ENCODE data around the gene NLGN1.
"Not testable (repeated sequence)": the region's sequence is repeated elsewhere in the genome, so short reads cannot be mapped to it uniquely, and the experiment has no call there.

The NLGN1 gene

GRCh38 chr3:174208161-174208560 is 810.6 kb downstream of the NLGN1 start:
- no peaks in the 10 kb centered on the region for H3K36me3 ChIP-seq (ENCODE audit: control insufficient read depth, insufficient read depth, low read length)
- WGBS, 2 experiments: 80 to 100% methylated on average over 1 of the region's 2 CpGs
- peaks cover 5% of the 10 kb centered on the region for H3K4me1 ChIP-seq (ENCODE audit: control insufficient read depth, insufficient read depth, low read length)
- H3K27ac ChIP-seq (ENCODE audit: insufficient read depth, low read depth, low read length, poor library complexity, severe bottlenecking): no peak overlapping the region
- H3K9me3 ChIP-seq (ENCODE audit: control insufficient read depth, low read length): no peaks in the 10 kb centered on the region
- no peaks in the 10 kb centered on the region for H3K27me3 ChIP-seq (ENCODE audit: control insufficient read depth, insufficient read depth, low read length, poor library complexity, severe bottlenecking)
- no peak overlapping the region for H3K4me3 ChIP-seq (ENCODE audit: insufficient read depth, low read depth, low read length)

DNA sequence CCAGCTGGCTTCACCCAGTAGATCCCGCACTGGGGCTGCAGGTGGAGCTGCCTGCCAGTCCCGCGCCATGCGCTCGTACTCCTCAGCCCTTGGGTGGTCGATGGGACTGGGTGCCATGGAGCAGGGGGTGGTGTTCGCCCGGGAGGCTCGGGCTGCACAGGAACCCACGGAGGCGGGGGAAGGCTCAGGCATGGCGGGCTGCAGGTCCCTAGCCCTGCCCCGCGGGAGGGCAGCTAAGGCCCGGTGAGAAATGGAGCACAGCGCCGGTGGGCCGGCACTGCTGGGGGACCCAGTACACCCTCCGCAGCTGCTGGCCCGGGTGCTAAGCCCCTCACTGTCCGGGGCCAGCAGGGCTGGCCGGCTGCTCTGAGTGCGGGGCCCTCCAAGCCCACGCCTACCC is 814.4 kb downstream of the NLGN1 start:
- not testable (repeated sequence) for H3K9me3 ChIP-seq (ENCODE audit: control insufficient read depth, low read length); H3K36me3 ChIP-seq (ENCODE audit: control insufficient read depth, insufficient read depth, low read length); H3K27me3 ChIP-seq (ENCODE audit: control insufficient read depth, insufficient read depth, low read length, poor library complexity, severe bottlenecking); H3K4me1 ChIP-seq (ENCODE audit: control insufficient read depth, insufficient read depth, low read length); H3K4me3 ChIP-seq (ENCODE audit: insufficient read depth, low read depth, low read length); H3K27ac ChIP-seq (ENCODE audit: insufficient read depth, low read depth, low read length, poor library complexity, severe bottlenecking)
- 94 to 95% methylated on average over 24 of the region's 24 CpGs for WGBS, 2 experiments

DNA sequence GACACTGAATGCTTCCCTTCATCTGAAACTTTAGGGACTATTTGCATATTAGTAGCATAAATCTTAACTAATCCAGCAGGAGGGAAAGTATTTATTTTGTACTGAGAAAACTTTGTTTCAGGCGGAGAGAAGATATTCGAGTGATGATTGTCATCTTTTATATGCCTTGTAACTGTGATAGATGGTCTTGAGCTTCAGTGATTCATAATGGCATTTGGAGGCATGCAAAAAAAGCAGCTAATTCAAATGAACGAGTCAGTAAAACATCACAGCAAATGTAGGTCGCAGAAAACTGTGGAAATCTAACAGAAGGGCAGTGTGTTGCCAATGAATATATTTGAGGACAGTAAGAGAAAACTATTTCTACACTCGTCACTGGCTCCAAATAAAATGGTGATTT is 817.9 kb downstream of the NLGN1 start:
- Histone ChIP-seq H3K4me3 (ENCODE audit: insufficient read depth, low read depth, low read length) (no peak overlapping the region), H3K27me3 (ENCODE audit: control insufficient read depth, insufficient read depth, low read length, poor library complexity, severe bottlenecking) (no peaks in the 10 kb centered on the region), H3K9me3 (ENCODE audit: control insufficient read depth, low read length) (no peaks in the 10 kb centered on the region), H3K27ac (ENCODE audit: insufficient read depth, low read depth, low read length, poor library complexity, severe bottlenecking) (no peak overlapping the region), H3K36me3 (ENCODE audit: control insufficient read depth, insufficient read depth, low read length) (no peaks in the 10 kb centered on the region), H3K4me1 (ENCODE audit: control insufficient read depth, insufficient read depth, low read length) (no peaks in the 10 kb centered on the region)
- WGBS, 2 experiments: 88 to 90% methylated on average over 5 of the region's 5 CpGs

GRCh38 chr3:174216019-174216418 is 818.5 kb downstream of the NLGN1 start:
- WGBS, 2 experiments: 88 to 94% methylated on average over 2 of the region's 2 CpGs
- H3K4me1 ChIP-seq (ENCODE audit: control insufficient read depth, insufficient read depth, low read length): no peaks in the 10 kb centered on the region

GRCh38 chr3:174216946-174217718 is 819.6 kb downstream of the NLGN1 start:
- Histone ChIP-seq H3K9me3 (ENCODE audit: control insufficient read depth, low read length) (no peaks in the 10 kb centered on the region), H3K4me1 (ENCODE audit: control insufficient read depth, insufficient read depth, low read length) (no peaks in the 10 kb centered on the region), H3K27ac (ENCODE audit: insufficient read depth, low read depth, low read length, poor library complexity, severe bottlenecking) (no peak overlapping the region), H3K36me3 (ENCODE audit: control insufficient read depth, insufficient read depth, low read length) (no peaks in the 10 kb centered on the region), H3K4me3 (ENCODE audit: insufficient read depth, low read depth, low read length) (no peak overlapping the region), H3K27me3 (ENCODE audit: control insufficient read depth, insufficient read depth, low read length, poor library complexity, severe bottlenecking) (no peaks in the 10 kb centered on the region)
- 91 to 96% methylated on average over 3 of the region's 3 CpGs for WGBS, 2 experiments

More at GRCh38 chr3:174216019-174216418, 818.5 kb downstream of the NLGN1 start:
- no peaks in the 10 kb centered on the region for H3K9me3 ChIP-seq (ENCODE audit: control insufficient read depth, low read length)
- no peak overlapping the region for H3K4me3 ChIP-seq (ENCODE audit: insufficient read depth, low read depth, low read length)
- no peak overlapping the region for H3K27ac ChIP-seq (ENCODE audit: insufficient read depth, low read depth, low read length, poor library complexity, severe bottlenecking)
- H3K36me3 ChIP-seq (ENCODE audit: control insufficient read depth, insufficient read depth, low read length): no peaks in the 10 kb centered on the region
- no peaks in the 10 kb centered on the region for H3K27me3 ChIP-seq (ENCODE audit: control insufficient read depth, insufficient read depth, low read length, poor library complexity, severe bottlenecking)

- no peak overlapping the region for H3K27ac ChIP-seq (ENCODE audit: insufficient read depth, low read depth, low read length, poor library complexity, severe bottlenecking)
- no peak overlapping the region for H3K4me3 ChIP-seq (ENCODE audit: insufficient read depth, low read depth, low read length)
- no peaks in the 10 kb centered on the region for H3K36me3 ChIP-seq (ENCODE audit: control insufficient read depth, insufficient read depth, low read length)
- WGBS, 2 experiments: 100% methylated on average over 1 of the region's 1 CpG; no CpG with 5 or more reads in 1 of the 2 experiments
- H3K9me3 ChIP-seq (ENCODE audit: control insufficient read depth, low read length): no peaks in the 10 kb centered on the region
- no peaks in the 10 kb centered on the region for H3K27me3 ChIP-seq (ENCODE audit: control insufficient read depth, insufficient read depth, low read length, poor library complexity, severe bottlenecking)
- H3K4me1 ChIP-seq (ENCODE audit: control insufficient read depth, insufficient read depth, low read length): no peaks in the 10 kb centered on the region
These were observed 820.5 kb downstream of the NLGN1 start for GRCh38 chr3:174218016-174218415.

GRCh38 chr3:174219738-174220137 is 822.2 kb downstream of the NLGN1 start:
- Histone ChIP-seq H3K36me3 (ENCODE audit: control insufficient read depth, insufficient read depth, low read length) (no peaks in the 10 kb centered on the region), H3K4me3 (ENCODE audit: insufficient read depth, low read depth, low read length) (no peak overlapping the region), H3K9me3 (ENCODE audit: control insufficient read depth, low read length) (no peaks in the 10 kb centered on the region), H3K27ac (ENCODE audit: insufficient read depth, low read depth, low read length, poor library complexity, severe bottlenecking) (no peak overlapping the region), H3K27me3 (ENCODE audit: control insufficient read depth, insufficient read depth, low read length, poor library complexity, severe bottlenecking) (no peaks in the 10 kb centered on the region), H3K4me1 (ENCODE audit: control insufficient read depth, insufficient read depth, low read length) (no peaks in the 10 kb centered on the region)
- WGBS, 2 experiments: 64 to 66% methylated on average over 3 of the region's 3 CpGs

DNA sequence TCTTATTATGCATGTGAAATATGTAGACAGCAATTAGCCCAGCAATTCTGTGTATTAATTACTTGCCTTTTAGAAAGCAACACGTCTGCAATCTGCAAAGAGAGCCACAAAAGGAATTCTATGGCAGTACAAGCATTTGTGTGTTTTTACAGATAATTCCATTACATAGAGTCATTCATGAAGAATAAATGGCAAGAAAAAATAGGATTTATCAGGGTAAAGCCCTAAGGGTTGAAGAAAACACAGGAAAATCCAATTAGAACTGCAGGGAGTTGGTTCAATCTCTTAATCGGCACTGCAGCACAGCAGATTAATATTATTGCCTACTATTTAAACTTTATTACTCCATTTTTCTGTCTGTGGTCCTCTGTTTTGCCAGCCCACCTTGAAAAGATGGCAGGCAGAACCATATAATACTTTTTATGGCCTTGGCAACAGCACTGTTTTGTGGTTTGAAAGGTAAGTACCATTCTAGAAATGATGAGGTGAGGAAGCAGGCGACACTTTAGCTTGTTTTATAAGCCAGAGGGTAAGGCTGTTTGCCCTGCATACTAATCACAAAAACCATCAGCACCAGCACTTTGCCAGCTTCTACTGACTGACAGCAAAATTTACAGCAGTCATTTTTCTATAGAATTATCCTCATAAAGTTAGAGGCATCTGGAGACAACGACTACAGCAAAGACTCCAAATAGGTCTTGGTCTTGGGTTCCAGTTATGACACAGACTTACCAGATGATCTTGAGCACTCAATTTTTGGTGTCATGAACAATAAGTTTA is 823.4 kb downstream of the NLGN1 start:
- H3K27me3 ChIP-seq (ENCODE audit: control insufficient read depth, insufficient read depth, low read length, poor library complexity, severe bottlenecking): no peaks in the 10 kb centered on the region
- H3K27ac ChIP-seq (ENCODE audit: insufficient read depth, low read depth, low read length, poor library complexity, severe bottlenecking): no peak overlapping the region
- no peak overlapping the region for H3K4me3 ChIP-seq (ENCODE audit: insufficient read depth, low read depth, low read length)
- WGBS, 2 experiments: 65 to 72% methylated on average over 3 to 4 of the region's 4 CpGs
- no peaks in the 10 kb centered on the region for H3K36me3 ChIP-seq (ENCODE audit: control insufficient read depth, insufficient read depth, low read length)
- H3K4me1 ChIP-seq (ENCODE audit: control insufficient read depth, insufficient read depth, low read length): no peaks in the 10 kb centered on the region
- no peaks in the 10 kb centered on the region for H3K9me3 ChIP-seq (ENCODE audit: control insufficient read depth, low read length)

- 87 to 91% methylated on average over 6 of the region's 6 CpGs for WGBS, 2 experiments
These were observed 825.5 kb downstream of the NLGN1 start for GRCh38 chr3:174223042-174223441.

GRCh38 chr3:174223626-174224025 is 826.1 kb downstream of the NLGN1 start:
- 91 to 94% methylated on average over 1 of the region's 1 CpG for WGBS, 2 experiments
- Histone ChIP-seq H3K27me3 (ENCODE audit: control insufficient read depth, insufficient read depth, low read length, poor library complexity, severe bottlenecking) (no peaks in the 10 kb centered on the region), H3K27ac (ENCODE audit: insufficient read depth, low read depth, low read length, poor library complexity, severe bottlenecking) (no peak overlapping the region), H3K36me3 (ENCODE audit: control insufficient read depth, insufficient read depth, low read length) (no peaks in the 10 kb centered on the region), H3K4me1 (ENCODE audit: control insufficient read depth, insufficient read depth, low read length) (no peaks in the 10 kb centered on the region), H3K9me3 (ENCODE audit: control insufficient read depth, low read length) (no peaks in the 10 kb centered on the region), H3K4me3 (ENCODE audit: insufficient read depth, low read depth, low read length) (no peak overlapping the region)

More at GRCh38 chr3:174223042-174223441, 825.5 kb downstream of the NLGN1 start:
- Histone ChIP-seq H3K27ac (ENCODE audit: insufficient read depth, low read depth, low read length, poor library complexity, severe bottlenecking) (no peak overlapping the region), H3K36me3 (ENCODE audit: control insufficient read depth, insufficient read depth, low read length) (no peaks in the 10 kb centered on the region), H3K27me3 (ENCODE audit: control insufficient read depth, insufficient read depth, low read length, poor library complexity, severe bottlenecking) (no peaks in the 10 kb centered on the region), H3K9me3 (ENCODE audit: control insufficient read depth, low read length) (no peaks in the 10 kb centered on the region), H3K4me1 (ENCODE audit: control insufficient read depth, insufficient read depth, low read length) (no peaks in the 10 kb centered on the region), H3K4me3 (ENCODE audit: insufficient read depth, low read depth, low read length) (no peak overlapping the region)
